GM12892 (cell line): Measurements from ENCODE around the gene FBXW4.
"Not testable (repeated sequence)": the region's sequence is repeated elsewhere in the genome, so short reads cannot be mapped to it uniquely, and the experiment has no call there.

ENCODE experiments used
- DNase-seq: peaks from one replicate; pipeline ENCODE4 v3.0.0; 2011; ENCODE audit not compliant: insufficient read length
- FAIRE-seq: peaks from 2 replicates; lab custom pipeline; 2011; peaks lifted over from hg19 to GRCh38; lab: Jason Lieb, UNC
- POLR2A ChIP-seq: IDR thresholded peaks from 2 replicates; pipeline ENCODE4 v1.6.1; 2011; ENCODE audit warnings: low read depth, low read length, control low read depth
- POLR2AphosphoS5 ChIP-seq: IDR thresholded peaks from 2 replicates; pipeline ENCODE4 v1.6.1; 2011; ENCODE audit warnings: low read depth, low read length, control low read depth
- TAF1 ChIP-seq: IDR thresholded peaks from 2 replicates; pipeline ENCODE4 v1.6.1; 2011; ENCODE audit warnings: low read depth, mild to moderate bottlenecking, control low read depth, low read length, borderline replicate concordance

Gene FBXW4

DNA sequence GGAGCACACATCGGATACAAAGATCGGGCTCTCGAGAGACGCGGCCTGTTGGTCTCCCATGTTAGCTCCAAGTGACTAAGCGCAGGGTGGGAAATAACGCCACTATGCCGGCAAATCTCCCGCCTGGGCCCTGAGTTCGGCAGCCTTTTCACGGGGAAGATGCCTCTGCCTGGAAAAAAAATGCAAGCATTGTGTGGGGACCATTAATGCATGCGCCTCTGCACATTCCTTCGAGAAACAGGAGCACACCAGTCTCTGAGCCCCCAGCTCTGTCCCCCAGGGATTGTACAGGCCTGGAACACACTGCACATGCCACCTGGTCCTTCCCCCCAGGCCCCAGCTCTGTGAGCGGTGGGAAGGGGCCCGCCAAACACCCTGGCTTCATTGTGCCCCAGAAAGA lies 44.1 kb downstream of the FBXW4 start:
- FAIRE-seq (no peak), DNase-seq (no peak)
- TF ChIP-seq POLR2A (no peak), POLR2AphosphoS5 (no peak), TAF1 (no peak)

DNA sequence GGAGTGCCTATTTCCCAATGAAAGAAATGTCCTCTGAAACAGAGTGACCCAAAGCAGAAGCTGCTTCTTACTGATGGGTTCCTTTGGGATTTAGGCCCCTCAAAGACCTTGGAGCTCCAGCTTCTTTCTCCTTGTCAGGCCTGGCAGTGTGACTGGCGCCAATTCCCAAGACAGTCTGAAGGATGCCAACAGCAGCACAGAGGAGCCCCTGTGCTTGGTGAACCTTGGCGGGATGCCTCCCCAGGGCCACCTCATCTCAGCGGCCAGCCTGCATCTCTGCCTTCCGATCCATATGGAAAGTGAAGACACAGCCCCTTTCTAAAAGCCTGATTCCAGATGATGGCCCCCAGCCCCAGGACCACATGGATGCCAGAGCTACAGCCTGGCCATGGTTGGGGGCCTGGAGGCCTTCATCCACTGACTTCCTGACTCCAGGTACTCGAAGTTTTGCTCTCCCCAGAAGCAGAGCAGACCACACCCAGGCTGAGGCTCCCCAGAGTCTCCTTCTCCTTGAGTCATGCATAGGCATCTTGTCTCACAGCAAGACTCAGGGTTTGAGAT lies 45.4 kb downstream of the FBXW4 start:
- TF ChIP-seq TAF1, result no peak
- TF ChIP-seq POLR2AphosphoS5, result no peak
- no peak for TF ChIP-seq POLR2A
- no peak for FAIRE-seq

DNA sequence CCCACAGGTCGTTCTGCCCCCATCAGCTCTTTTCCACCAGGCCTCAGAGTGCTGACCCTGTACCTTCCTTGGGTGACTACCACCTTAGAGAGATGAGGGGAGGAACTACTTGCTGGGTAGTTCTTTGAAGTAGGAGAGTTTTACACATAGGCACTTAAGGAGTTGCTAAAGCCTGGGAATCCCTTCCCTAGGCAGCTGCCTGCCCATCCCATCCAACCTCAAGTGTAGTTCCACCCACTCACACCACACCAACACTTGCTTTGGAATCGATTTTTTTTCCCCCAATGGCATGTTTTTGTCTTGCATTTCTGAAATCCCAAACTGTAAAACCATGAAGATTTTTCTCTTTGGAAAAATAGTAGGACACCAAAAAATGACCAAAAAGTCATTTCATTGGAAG lies 47.7 kb downstream of the FBXW4 start:
- DNase-seq (no peak), FAIRE-seq (no peak)
- TF ChIP-seq POLR2A (no peak), POLR2AphosphoS5 (no peak), TAF1 (no peak)

More for the DNA sequence above, 45.4 kb downstream of the FBXW4 start:
- DNase-seq, result no peak

DNA sequence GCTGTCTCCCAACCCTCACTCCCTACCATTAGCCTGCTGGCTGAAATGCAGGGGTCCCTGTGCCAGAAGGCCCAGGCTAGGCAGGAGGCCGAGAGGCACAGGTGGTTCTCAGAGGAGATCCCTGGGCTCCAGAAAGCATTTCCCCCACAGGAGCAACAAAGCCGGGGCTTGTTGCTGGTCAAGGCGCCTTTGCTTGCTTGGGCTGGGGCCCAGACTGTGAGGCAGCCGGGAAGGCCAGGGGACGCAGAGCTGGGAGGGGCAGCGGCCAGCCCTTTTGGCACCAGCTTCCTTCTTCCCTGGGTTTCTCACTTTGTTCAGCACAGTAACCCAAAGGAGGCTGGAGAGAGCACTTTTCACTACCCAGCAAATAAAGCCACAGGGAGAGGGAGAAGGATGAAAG lies 48.6 kb downstream of the FBXW4 start:
- TF ChIP-seq POLR2AphosphoS5 (no peak), POLR2A (no peak), TAF1 (no peak)
- FAIRE-seq (no peak), DNase-seq (no peak)

DNA sequence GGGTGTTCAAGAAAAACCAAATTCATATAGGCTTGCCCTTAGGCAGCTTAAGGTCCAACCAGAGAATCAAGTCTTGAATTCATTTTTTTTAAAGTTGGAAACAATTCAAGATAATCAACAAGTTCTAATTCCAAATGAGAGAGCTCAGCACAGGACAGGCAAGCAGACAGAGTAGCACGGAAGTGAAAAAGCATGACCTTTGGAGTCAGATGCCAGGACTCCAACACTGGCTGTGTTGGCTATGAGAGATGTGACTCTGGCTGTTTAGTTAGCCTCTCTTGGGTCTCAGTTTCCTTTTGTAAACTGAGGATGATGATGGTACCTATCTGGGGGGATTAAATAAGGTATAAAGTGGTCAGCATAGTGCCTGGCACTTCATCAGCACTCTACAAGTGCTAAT lies 49.3 kb downstream of the FBXW4 start:
- no peak for DNase-seq
- no peak for FAIRE-seq
- TF ChIP-seq POLR2A, result no peak
- TF ChIP-seq TAF1, result no peak
- no peak for TF ChIP-seq POLR2AphosphoS5

DNA sequence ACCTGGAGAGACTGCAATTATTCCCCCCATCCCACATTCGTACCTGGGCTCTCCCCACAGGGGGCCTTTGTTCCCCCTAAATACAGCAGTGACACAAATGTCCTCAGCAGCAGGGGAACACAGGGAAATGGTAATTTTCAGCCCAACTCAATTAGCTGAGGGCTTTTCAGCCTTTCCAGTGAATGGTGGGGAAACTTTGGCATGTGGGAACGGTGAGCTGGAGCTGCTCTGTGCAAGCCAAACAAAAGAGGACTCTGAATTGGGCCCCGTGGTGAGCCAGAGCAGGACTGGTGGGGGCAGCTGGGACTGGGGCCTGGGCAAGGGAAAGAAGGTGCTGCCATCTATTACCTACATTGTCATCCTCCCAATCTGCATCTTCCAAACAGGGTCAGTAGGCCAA lies 51.0 kb downstream of the FBXW4 start:
- DNase-seq, result no peak
- TF ChIP-seq POLR2AphosphoS5 (no peak), POLR2A (no peak), TAF1 (no peak)
- no peak for FAIRE-seq

DNA sequence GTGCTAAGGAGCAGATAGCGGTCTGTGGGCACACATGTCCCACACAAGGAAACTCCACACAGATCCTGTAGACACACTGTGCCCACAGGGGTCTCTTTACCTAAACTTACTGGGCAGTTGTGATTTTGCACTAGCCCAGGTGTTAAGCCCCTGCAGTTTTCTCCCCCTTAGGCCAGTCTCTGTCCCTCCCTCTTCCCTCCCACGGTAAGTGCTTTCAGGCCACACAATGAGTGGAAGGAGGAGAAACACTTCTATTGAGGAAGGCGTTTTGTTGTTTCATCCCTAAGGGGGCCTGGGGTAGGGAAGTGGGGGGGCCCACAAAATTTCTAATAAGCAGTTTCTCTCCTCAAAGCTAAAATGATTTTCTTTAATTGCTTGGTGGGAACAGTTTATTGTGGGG lies 51.4 kb downstream of the FBXW4 start:
- no peak for TF ChIP-seq POLR2AphosphoS5
- no peak for TF ChIP-seq POLR2A
- TF ChIP-seq TAF1, result no peak
- FAIRE-seq (no peak), DNase-seq (no peak)

DNA sequence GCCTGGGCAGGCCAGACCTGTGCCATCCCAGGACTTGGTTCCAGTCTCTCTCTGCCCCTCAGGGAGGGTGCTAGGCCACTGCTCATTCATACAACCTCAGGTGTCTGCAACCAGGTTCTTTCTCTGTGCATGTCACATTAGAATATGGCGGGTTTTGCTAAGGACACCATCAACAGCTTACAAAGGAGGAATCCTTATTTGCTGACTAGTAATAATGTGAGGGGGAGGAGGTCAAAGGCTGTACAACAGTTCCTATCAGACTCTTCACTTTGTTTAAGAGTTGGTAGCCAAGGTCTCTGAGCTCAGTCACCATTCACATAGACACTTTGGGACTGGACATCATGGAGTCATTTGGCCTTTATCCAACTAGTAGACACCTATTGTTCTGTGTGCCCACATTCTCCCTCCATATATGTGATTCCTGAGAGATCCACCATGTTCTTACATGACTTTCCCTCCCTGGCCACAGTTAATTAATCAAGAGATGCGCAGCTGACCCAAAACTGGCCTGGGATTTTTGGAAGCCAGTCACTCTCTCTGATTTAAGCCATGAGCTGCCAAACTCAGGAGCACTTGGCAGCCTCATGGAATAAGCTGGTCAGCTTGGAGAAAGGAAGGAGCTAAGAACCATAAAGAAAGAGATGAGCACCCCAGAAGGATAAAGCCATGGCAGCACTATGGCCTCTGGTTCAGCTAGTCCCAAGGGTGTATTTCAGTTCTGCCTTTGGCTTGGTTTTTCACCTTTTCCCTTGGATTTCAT lies 55.6 kb downstream of the FBXW4 start:
- FAIRE-seq, result no peak
- TF ChIP-seq POLR2AphosphoS5 (no peak), POLR2A (no peak), TAF1 (no peak)
- no peak for DNase-seq

DNA sequence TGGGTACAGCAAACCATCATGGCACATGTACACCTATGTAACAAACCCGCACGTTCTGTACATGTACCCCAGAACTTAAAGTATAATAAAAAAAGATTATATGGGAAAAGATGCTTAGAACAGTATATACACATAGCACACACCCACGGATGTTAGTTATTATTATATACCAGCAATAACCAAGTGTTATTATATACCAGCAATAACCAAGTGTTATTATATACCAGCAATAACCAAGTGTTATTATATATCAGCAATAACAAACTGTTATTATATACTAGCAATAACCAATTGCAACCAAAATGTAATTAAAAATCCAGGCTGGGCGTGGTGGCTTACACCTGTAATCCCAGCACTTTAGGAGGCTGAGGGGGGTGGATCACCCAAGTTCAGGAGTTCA lies 61.5 kb downstream of the FBXW4 start:
- not testable (repeated sequence) for DNase-seq, FAIRE-seq

DNA sequence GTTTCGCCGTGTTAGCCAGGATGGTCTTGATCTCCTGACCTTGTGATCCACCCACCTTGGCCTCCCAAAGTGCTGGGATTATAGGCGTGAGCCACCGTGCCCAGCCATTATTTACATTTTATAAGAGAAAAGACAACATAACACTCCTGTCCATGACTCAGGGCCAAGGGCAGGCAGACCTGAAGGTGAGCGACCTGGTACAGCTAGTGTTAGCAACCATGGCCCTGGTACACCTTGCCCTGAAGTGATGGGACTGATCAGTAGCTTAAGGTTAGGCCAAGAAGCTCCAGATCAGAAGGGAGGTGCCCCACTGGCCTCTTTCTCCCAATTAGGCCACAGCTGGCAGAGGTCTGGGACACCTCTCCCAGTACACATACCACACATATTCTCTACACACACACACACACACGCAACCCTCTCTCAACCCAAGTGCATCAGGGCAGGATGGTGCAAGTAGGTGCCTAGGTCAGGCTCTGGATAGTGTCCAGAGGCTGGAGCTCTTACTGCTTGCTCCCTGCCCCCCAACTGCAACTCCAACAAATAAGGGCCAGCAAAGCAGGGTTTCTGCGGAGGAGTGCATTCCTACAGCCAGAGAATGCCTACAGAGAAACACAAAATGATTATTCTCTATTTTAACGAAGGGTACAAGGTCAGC lies 63.0 kb downstream of the FBXW4 start:
- FAIRE-seq, result no peak
- no peak for DNase-seq
- TF ChIP-seq POLR2AphosphoS5 (no peak), TAF1 (no peak), POLR2A (no peak)

DNA sequence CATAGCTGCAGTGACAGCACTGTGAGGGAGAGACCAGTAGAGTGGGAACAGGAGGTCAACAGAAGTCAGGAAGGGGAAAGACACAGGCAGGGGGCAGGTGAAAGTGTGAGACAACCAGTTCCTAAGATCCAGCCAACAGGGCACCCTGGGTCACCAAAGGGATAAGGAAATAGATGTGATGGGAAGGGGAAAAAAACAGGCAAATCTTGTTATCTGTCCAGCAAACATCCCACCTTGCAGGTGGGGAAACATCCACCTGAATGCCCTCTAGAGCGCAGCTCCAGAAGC lies 64.4 kb downstream of the FBXW4 start:
- DNase-seq, result no peak
- TF ChIP-seq POLR2A (no peak), POLR2AphosphoS5 (no peak), TAF1 (no peak)
- no peak for FAIRE-seq
